Measurements from ENCODE around the gene PLXDC2.

PLXDC2 gene

DNA sequence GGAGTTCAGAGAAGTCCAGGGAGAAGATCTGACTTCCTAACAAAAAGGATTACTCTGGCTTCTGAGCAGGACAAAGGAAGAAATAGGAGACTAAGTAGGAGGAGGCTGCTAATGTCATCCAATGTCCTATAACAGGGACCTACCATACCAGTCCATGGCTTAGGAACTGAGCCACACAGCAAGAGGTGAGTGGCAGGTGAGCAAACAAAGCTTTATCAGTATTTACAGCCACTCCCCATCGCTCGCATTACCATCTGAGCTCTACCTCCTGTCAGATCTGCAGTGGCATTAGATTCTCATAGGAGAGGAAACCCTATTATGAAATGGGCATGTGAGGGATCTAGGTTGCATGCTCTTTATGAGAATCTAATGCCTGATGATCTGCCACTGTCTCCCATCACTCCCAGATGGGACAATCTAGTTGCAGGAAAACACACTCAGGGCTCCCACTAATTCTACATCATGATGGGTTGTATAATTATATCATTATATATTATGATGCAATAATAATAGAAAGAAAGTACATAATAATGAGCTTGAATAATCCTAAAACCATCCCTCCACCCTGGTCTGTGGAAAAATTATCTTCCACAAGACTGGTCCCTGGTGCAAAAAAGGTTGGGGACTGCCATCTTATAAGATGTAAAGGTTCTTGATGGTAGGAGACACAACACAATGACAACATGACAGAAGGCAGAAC lies 487.4 kb downstream of the PLXDC2 start:
- TF ChIP-seq CTCF (IDR thresholded peaks at IDR 0.05): no peak
- no peak for DNase-seq (ENCODE audit: low spot score)
- H3K4me3 ChIP-seq: no peak overlapping the region

GRCh38 chr10:20313665-20314064 lies 497.4 kb downstream of the PLXDC2 start:
- Histone ChIP-seq H3K4me3 (no peak overlapping the region), H3K27ac (no peak overlapping the region)
- no peak for TF ChIP-seq CTCF (IDR thresholded peaks at IDR 0.05)
- DNase-seq (ENCODE audit: low spot score): no peak

More for the DNA sequence above, 487.4 kb downstream of the PLXDC2 start:
- H3K27ac ChIP-seq: no peak overlapping the region

DNA sequence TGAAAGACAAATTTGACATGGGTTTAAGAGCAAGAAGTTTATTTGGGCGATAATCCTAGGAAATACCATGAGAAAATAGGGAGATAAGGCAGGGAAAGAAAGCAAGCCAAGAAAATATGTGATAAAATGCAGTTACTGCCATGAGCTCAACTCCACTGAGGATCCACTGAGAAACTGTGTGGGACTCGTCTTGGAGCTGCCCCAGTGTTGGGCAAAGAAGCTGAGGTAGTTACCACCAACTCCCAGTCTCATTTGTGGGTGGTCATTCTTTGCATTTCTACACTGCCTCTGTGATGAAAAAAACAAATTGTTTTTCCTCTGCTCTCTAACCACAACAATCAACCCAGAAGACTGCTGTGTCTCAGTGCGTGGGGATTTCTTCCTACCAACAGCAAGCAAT lies 498.2 kb downstream of the PLXDC2 start:
- TF ChIP-seq CTCF (IDR thresholded peaks at IDR 0.05): no peak
- no peak overlapping the region for H3K4me3 ChIP-seq
- no peak for DNase-seq (ENCODE audit: low spot score)
- no peak overlapping the region for H3K27ac ChIP-seq

DNA sequence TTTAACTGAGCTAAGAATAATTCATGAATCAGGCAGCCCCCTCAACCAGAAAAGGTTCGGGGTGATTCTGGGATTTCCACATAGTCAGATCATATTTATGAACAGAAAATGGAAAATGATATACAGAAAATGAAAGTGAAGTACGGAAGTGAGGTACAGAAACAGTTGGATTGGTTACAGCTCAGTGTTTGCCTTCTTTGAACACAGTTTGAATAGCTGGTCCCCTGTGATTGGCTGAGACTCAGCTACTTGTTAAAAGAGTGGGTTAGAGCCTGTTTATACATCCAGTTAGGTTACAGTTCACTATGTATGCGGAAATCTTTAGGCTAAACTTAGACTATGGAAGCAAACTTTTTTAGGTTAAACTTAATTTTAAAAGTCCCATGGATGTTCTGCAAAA lies 511.7 kb downstream of the PLXDC2 start:
- H3K4me3 ChIP-seq: no peak overlapping the region
- no peak for TF ChIP-seq CTCF (IDR thresholded peaks at IDR 0.05)
- H3K27ac ChIP-seq: no peak overlapping the region
- DNase-seq (ENCODE audit: low spot score): no peak

DNA sequence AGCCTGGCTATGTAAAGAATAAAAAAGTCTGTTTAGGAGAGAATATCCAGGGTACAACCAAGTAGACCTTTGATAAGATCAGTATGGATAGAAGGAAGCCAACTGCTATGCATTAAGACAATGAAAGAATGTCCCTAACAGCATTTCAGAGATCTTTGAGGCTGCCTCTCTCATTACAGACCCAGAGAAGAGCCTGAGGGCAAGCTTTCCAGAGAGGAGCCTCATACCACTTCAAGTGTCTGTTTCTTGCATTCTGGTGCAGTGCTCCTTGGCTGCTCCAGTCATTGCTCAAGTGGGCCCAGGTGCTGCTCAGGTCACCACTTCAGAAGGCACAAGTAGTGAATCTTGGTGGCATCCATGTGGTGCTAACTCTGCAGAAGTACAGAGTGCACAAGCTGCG lies 514.0 kb downstream of the PLXDC2 start:
- TF ChIP-seq CTCF (IDR thresholded peaks at IDR 0.05): no peak
- DNase-seq (ENCODE audit: low spot score): no peak
- H3K4me3 ChIP-seq: no peak overlapping the region
- no peak overlapping the region for H3K27ac ChIP-seq

DNA sequence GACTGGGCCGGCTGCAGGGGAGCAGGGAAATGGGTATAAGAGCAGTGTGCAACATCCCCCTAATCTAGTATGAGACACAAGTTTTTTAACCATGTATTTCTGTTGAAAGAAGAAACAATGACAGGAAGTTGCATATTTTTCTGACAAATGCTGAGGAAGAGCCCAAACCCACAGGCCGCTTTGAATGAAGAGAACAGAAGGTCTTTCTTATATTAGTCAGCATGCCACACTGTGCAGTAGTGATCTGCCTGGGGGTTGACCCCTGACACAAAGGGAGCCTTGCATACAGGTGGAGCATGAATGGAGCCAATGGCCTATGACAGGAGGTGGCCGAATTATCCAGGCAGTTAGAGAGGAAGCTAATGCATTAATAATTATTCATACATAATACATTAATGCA lies 518.3 kb downstream of the PLXDC2 start:
- Histone ChIP-seq H3K4me3 (no peak overlapping the region), H3K27ac (no peak overlapping the region)
- no peak for TF ChIP-seq CTCF (IDR thresholded peaks at IDR 0.05)
- DNase-seq (ENCODE audit: low spot score): no peak
